Prostate gland (tissue), 2 donors: ENCODE results near the gene SLC7A7.

ENCODE experiments used
- POLR2A ChIP-seq: fragments of 450-650 bp; IDR thresholded peaks from one replicate; pipeline ENCODE4 v1.6.1; 2016; ENCODE audit warnings: antibody characterized with exemption, mild to moderate bottlenecking
- TF ChIP-seq, protein P1 (sequence below), 4 experiments: fragments of 200-600 bp in 2 of 4; fragments of 450-650 bp in 2 of 4; sonication (generic) in 2 of 4; IDR thresholded peaks; 1 replicate in 3 of 4; 2 replicates in 1 of 4; pipeline ENCODE4 v1.5.1; 2016 to 2019; ENCODE audit warnings: antibody characterized with exemption in 4 of 4, mild to moderate bottlenecking in 2 of 4, moderate library complexity in 2 of 4

- TF ChIP-seq, protein P1, sequence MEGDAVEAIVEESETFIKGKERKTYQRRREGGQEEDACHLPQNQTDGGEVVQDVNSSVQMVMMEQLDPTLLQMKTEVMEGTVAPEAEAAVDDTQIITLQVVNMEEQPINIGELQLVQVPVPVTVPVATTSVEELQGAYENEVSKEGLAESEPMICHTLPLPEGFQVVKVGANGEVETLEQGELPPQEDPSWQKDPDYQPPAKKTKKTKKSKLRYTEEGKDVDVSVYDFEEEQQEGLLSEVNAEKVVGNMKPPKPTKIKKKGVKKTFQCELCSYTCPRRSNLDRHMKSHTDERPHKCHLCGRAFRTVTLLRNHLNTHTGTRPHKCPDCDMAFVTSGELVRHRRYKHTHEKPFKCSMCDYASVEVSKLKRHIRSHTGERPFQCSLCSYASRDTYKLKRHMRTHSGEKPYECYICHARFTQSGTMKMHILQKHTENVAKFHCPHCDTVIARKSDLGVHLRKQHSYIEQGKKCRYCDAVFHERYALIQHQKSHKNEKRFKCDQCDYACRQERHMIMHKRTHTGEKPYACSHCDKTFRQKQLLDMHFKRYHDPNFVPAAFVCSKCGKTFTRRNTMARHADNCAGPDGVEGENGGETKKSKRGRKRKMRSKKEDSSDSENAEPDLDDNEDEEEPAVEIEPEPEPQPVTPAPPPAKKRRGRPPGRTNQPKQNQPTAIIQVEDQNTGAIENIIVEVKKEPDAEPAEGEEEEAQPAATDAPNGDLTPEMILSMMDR (IDR thresholded peaks at IDR 0.05) = no peak
- no peak for TF ChIP-seq POLR2A
These were observed 3.5 kb downstream of the SLC7A7 start for GRCh38 chr14:22811722-22812121.
